NCI-H146 (cell line): ENCODE measurements around the gene WBP1.
"Not testable (repeated sequence)": the region's sequence is repeated elsewhere in the genome, so short reads cannot be mapped to it uniquely, and the experiment has no call there.

Source experiments
- DNase-seq: peaks from one replicate; lab custom pipeline; 2025; lab: John Stamatoyannopoulos, UW

WBP1 gene

DNA sequence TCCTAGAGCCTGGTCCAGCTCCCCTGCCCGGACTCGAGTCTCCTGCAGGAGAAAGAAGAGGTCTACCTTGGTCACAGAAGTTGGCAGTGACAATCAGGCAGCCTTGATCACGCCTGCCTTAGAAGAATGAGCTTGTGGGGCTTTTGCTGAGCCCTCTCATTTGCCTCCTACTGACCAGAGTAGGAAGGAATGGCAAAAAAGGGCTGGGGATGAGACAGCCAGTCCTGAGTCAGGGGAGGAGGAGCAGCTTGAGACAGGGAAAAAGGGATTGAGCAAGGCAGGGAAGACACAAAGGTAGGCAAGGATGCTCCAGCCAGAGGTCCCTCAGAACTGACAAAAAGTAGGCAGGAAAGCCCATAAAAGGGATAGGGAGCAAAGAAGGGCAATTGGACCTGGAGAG is 30.7 kb upstream of the WBP1 start:
- no peak for DNase-seq

GRCh38 chr2:74428675-74429074 is 29.6 kb upstream of the WBP1 start:
- DNase-seq: no peak

DNA sequence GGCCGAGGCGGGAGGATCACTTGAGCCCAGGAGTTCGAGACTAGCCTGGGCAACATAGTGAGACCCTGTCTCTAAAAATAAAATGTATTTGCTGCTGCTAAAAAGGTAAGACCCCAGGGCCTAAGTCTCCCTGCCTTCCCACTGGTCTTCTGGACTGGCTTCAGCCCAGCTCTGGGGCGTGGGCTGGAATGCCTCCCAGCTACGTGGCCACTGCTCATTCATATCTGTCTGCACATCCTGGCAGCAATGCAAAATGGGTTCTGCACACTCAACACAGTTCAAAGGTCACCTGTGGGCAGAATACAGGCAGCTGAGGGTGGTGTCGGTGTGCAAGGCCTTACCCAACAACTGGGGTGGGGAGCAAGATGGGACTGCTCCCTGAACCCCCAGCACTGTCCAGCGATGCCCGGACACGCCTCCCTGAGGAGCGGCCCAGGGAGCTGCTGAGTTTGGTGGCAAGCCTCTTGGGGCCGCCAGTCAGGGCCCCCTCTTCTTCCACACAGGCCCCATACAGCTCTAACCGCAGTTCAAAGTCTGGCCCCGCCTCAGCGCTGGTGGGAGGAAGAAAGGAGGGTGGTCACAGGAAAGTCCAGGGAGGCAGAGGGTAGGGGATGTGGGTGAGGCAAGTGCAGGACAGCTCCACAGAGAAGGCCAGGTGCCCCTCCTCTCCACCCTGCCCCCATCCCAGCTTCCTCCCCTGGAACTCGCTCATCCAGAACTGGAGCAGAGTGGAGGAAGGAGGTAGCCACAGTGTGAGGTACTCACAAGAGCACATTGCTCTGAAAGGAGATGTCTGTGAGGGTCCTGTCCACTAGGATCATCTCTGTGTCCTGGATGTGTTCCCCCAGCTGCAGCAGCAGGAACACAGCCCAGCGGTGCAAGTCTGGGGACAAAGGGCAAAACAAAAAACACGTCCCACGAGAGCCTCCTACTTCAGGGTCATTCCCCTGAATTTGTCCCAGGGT is 28.5 kb upstream of the WBP1 start:
- DNase-seq: no peak

GRCh38 chr2:74430502-74430901 is 27.7 kb upstream of the WBP1 start:
- no peak for DNase-seq

- no peak for DNase-seq
Measured at GRCh38 chr2:74436111-74436805, 22.0 kb upstream of the WBP1 start.

GRCh38 chr2:74436848-74437695 is 21.2 kb upstream of the WBP1 start:
- no peak for DNase-seq

DNA sequence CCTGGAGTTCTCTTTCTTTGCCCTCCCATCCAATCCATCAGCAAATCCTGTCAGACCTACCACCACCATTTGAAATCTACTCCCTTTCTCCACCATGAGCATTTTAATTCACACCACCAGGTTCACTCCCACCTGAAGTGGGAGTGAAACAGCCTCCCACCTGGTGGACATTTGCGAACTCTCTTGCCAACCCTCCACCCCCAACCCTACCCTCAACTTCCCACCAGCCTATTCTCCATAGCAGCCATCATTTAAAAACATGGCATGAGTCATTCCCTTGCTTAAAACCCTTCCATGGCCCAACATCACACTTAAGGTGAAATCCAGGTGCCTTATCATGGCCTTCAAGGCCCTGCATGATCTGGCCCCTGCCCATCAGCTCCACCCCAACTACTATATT is 20.0 kb upstream of the WBP1 start:
- DNase-seq: no peak

GRCh38 chr2:74439373-74439772 is 18.9 kb upstream of the WBP1 start:
- no peak for DNase-seq

DNA sequence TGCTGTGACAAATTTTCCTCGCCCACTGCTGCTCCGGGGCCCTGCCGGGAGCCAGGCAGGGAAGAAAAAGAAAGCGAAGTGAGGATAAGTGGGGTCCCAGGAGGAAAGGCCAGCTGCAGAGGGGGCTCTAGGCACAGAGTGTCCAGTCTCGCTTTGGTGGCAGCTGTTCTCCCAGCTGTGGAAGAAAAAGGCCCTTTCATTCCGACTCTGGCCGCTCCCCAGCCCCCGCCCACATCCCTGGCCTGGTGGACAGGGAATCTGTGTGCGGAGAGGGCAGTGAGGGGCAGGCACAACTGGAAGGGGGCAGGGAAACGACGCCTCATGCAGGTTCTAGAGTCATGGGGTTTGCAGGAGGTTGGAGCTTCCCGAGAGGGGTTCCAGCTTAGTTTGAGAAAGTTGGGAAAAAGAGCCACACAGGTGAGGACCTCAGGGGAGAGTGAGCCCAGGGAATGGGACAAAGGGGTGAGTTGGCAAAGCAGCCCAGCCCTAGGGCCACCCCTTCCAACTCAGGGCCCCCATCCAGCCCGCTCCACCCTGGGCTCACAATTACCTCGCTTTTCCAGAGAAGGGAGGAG is 18.3 kb upstream of the WBP1 start:
- peak; percentile 48 for DNase-seq

DNA sequence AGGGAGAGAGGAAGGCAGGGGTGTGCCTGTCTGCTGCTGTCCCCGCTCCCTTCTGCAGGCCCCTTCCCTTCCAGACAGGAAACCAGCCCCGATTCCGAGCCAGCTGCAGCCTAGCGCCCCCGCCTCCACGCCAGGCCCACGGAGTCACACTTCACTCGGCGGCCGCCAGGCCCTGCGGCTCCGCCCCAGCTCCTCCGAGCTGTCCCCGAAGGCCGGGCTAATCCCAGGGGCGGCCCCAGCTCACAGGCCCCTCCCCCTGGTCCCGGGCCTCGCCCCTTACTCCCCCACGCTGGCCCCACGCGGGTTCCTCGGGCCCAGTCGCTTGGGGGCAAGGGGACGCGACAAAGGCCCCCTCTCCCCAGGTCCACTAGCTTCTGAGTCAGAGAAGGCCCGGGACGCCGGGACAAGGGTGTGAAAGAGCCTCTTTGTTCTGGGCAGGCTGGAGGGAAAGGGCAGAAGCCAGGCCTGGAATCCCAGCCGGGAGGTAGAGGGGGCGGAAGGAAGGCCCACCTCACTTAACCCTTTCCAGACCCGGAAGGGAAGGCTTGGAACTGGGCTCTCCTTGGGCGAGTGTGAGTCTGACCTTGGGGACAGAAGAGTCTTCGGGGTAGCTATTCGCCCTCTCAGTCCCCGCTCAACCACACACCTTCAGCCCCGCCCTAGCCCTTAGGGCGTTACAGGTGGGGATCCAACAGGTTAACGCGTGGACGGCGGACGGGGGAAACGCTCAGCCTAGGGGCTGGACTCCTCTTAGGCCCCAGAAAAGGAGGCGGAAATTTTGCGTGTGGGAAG is 17.7 kb upstream of the WBP1 start:
- peak; percentile 84 for DNase-seq

DNA sequence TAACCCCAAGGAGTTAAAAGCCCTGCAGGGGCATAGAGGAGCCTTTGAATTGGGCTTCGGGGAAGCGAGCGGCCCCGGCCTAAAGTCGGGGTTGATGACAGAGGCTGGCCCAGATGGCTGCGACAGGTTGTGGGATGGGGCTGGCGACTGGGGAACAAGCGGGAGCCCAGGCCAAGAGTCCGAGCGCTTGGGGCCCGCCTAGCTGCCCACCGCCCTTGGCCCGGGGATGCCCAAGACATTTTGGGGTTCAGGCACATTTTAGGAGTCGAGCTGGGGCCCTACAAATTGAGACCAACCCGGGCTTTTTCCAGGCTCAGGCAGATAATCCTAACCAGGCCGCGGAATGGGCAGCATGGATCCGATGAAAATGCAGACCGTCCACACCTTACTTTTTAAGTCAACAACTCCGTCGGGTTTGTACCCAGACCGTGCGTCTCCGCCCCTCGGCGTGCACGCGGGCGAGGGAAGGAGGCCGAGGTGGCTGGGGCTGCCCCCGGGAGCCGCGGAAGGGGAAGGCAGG is 17.0 kb upstream of the WBP1 start:
- DNase-seq: no peak

- DNase-seq: no peak
Measured at GRCh38 chr2:74441690-74442482, 16.4 kb upstream of the WBP1 start, which contains the start of gene RTKN. RTKN (minus strand) TSS chr2:74441937; CDS start chr2:74441816, 121 bp downstream.

DNA sequence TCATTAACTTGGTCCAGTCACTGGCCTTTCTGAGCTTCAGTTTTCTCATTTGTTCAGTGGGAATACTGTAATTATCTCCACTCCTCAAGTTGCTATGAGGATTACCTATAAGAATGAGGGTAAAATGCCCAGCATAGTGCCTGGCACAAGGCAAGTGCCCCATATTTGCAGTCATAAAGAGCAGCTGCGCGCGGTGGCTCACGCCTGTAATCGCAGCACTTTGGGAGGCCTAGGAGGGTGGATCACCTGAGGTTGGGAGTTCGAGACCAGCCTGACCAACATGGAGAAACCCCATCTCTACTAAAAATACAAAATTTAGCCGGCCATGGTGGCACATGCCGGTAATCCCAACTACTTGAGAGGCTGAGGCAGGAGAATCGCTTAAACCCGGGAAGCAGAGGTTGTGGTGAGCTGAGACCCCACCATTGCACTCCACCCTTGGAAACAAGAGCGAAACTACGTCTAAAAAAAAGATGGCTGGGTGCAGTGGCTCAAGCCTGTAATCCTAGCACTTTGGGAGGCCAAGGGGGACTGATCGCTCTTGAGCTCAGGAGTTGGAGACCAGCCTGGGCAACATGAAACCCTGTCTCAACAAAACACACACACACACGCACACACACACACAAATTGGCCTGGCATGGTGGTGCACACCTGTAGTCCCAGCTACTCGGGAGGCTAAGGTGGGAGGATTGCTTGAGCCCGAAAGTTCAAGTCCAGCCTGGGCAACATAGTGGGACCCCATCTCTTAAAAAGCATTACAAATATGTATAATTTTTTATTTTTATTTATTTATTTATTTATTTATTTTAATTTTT is 15.5 kb upstream of the WBP1 start:
- not testable (repeated sequence) for DNase-seq

GRCh38 chr2:74444498-74445318 is 13.5 kb upstream of the WBP1 start:
- DNase-seq: peak; percentile 27

- DNase-seq: no peak
Measured at GRCh38 chr2:74447230-74447999, 10.8 kb upstream of the WBP1 start.

DNA sequence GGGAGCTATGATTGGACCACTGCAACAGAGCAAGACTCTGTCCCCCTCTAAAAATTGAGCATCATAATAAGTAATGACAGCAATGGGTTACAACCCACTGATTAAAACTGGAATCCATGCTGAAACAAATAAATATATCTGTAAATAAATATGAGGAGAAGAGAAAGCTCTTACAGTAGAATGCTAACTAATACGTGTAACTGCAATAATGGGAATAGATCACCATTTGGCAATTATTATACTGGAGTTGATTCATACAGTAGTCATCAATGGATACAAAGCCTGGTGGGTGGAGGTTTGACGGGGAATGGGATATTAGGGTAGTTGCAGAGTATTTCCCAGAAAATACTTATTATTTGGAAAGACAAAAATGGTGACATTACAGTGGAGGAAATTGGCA is 9.5 kb upstream of the WBP1 start:
- DNase-seq: no peak

DNA sequence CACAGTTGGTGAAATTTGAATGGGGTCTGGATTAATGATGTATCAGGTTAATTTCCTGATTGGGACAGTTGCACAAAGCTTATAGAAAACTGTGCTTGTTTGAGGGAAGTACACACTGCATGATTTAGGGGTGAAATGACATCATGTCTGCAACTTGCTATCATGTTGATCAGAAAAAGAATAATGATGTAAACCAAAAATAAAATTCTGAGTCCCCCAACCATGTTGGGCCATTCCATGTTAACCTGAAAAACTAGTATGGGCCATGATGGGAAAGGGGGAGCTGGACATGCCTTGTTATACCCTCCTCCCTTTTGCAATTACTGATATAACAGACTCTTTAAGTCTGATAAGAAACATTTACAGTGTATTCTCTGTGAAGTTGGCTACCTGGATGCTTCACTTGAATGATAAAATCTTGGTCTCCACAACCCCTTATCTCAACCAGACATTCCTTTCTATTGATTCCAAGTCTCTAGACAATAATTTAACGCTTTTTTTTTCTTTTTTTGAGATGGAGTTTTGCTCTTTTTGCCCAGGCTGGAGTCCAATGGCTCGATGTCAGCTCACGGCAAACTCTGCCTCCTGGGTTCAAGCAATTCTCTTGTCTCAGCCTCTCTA is 7.6 kb upstream of the WBP1 start:
- no peak for DNase-seq
